Measurements from ENCODE around the gene BEGAIN. TPM values are rescaled to one million over a fixed set of nuclear protein-coding genes. Genes with fewer than 3 reads are reported as not detected.

Gene BEGAIN
- total and polyA plus RNA-seq, 9 of the 15 experiments (the other 6 are each of a cell fraction or from before 2014, with no cell fraction given): 0.07 to 0.68 (median 0.55) TPM; not detected in 3

DNA sequence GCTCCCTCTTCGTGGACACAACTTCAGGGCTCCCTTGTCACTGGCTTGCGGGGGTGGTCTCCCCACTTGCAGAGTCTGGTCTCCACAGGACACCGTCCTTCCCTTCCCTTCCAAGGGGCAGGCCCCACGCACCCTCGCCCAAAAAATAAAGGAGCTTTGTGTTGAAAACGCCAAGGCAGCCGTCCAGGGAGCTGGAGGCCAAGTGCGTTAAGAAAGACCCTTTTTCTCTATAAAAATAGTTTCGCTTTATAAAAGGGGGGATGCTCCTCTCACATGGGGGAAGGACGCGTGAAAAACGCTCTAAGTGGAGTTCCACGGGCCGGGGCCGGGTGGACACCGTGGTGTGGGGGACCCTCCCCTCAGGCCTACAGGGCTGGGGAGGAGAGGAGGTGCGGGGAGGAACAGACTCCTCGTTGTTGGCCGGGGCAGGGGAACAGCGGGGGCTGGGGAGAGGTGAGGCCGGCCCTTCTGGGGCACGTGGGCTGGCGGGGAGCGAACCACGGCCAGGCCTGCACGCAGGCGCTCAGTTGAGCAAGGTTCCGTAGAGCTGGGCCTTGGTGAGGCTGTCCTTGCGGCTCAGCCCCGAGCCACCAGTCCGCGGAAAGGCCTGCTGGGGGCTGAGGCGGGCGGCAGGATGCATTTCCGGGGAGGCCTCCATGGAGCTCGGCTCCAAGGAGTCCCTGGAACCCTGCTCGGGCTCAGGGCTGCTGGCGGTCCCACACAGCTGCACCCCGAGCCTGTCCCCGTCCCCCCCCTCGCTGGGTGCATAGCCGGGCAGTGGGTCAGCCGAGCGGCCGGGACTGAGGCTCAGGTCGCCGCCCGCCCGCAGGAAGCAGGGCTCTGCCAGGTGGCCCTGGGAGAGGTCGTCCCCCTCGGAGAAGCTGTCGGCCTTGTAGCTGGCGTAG, 49.5 kb downstream of the BEGAIN start:
- intact Hi-C loops (cut with micrococcal nuclease) (no loop called here), in situ Hi-C loops (cut with MboI) (no loop called here)
- no peak overlapping the region for H3K4me2 ChIP-seq (ENCODE audit: insufficient read depth, low read length)
- TF ChIP-seq GATA2 (CRISPR knock-in tag; IDR thresholded peaks at IDR 0.05) (no peak), ZNF77 (CRISPR knock-in tag; IDR thresholded peaks at IDR 0.05) (no peak), BCOR (IDR thresholded peaks at IDR 0.05) (no peak), SMARCA5 (IDR thresholded peaks at IDR 0.05) (no peak), ZNF589 (CRISPR knock-in tag; IDR thresholded peaks at IDR 0.05; ENCODE audit: low read depth) (no peak), PRMT5 (CRISPR knock-in tag; IDR thresholded peaks at IDR 0.05) (no peak), CCNT2 (IDR thresholded peaks at IDR 0.05; ENCODE audit: borderline replicate concordance, extremely low read depth, insufficient read length, low read depth, low read length) (no peak), BCL6 (CRISPR knock-in tag; IDR thresholded peaks at IDR 0.05) (no peak), RFX7 (CRISPR knock-in tag; IDR thresholded peaks at IDR 0.05) (no peak), ZEB2 (IDR thresholded peaks at IDR 0.05) (no peak), MECOM (CRISPR knock-in tag; IDR thresholded peaks at IDR 0.05) (no peak)
- TF ChIP-seq, protein P1, sequence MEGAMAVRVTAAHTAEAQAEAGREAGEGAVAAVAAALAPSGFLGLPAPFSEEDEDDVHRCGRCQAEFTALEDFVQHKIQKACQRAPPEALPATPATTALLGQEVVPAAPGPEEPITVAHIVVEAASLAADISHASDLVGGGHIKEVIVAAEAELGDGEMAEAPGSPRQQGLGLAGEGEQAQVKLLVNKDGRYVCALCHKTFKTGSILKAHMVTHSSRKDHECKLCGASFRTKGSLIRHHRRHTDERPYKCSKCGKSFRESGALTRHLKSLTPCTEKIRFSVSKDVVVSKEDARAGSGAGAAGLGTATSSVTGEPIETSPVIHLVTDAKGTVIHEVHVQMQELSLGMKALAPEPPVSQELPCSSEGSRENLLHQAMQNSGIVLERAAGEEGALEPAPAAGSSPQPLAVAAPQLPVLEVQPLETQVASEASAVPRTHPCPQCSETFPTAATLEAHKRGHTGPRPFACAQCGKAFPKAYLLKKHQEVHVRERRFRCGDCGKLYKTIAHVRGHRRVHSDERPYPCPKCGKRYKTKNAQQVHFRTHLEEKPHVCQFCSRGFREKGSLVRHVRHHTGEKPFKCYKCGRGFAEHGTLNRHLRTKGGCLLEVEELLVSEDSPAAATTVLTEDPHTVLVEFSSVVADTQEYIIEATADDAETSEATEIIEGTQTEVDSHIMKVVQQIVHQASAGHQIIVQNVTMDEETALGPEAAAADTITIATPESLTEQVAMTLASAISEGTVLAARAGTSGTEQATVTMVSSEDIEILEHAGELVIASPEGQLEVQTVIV (CRISPR knock-in tag; IDR thresholded peaks at IDR 0.05; ENCODE audit: borderline replicate concordance): no peak
- TF ChIP-seq, protein P2, sequence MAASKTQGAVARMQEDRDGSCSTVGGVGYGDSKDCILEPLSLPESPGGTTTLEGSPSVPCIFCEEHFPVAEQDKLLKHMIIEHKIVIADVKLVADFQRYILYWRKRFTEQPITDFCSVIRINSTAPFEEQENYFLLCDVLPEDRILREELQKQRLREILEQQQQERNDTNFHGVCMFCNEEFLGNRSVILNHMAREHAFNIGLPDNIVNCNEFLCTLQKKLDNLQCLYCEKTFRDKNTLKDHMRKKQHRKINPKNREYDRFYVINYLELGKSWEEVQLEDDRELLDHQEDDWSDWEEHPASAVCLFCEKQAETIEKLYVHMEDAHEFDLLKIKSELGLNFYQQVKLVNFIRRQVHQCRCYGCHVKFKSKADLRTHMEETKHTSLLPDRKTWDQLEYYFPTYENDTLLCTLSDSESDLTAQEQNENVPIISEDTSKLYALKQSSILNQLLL (CRISPR knock-in tag; IDR thresholded peaks at IDR 0.05; ENCODE audit: borderline replicate concordance): no peak
- TF ChIP-seq, protein P3, sequence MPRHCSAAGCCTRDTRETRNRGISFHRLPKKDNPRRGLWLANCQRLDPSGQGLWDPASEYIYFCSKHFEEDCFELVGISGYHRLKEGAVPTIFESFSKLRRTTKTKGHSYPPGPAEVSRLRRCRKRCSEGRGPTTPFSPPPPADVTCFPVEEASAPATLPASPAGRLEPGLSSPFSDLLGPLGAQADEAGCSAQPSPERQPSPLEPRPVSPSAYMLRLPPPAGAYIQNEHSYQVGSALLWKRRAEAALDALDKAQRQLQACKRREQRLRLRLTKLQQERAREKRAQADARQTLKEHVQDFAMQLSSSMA (CRISPR knock-in tag; IDR thresholded peaks at IDR 0.05): no peak
- TF ChIP-seq, protein P4, sequence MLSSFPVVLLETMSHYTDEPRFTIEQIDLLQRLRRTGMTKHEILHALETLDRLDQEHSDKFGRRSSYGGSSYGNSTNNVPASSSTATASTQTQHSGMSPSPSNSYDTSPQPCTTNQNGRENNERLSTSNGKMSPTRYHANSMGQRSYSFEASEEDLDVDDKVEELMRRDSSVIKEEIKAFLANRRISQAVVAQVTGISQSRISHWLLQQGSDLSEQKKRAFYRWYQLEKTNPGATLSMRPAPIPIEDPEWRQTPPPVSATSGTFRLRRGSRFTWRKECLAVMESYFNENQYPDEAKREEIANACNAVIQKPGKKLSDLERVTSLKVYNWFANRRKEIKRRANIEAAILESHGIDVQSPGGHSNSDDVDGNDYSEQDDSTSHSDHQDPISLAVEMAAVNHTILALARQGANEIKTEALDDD (IDR thresholded peaks at IDR 0.05): no peak
- DNase-seq (ENCODE audit: extremely low read depth in 1 of 4, low spot score in 3 of 4) (no peak), FAIRE-seq (no peak), ATAC-seq (no peak)
- H3K9ac ChIP-seq (ENCODE audit: insufficient read depth in 1 of 2, low read depth in 2 of 2, low read length in 2 of 2): no peak overlapping the region
- no peaks in the 10 kb centered on the region for H3K79me2 ChIP-seq (ENCODE audit: control insufficient read depth, insufficient read depth, low read length)
- H3K4me3 ChIP-seq: no peak overlapping the region
- ChIA-PET CTCF (ENCODE audit: low intra/inter-chr PET ratio) (no interaction called here), POLR2A (no interaction called here)
- whole genome bisulfite sequencing (ENCODE audit: insufficient coverage, low coverage, missing lambda C conversion rate): 54% methylated on average over 13 of the region's 53 CpGs
- no peaks in the 10 kb centered on the region for H3K27me3 ChIP-seq (ENCODE audit: control insufficient read depth in 2 of 2, insufficient read depth in 2 of 2, low read length in 2 of 2)
- H3K36me3 ChIP-seq (ENCODE audit: control insufficient read depth, insufficient read depth, low read length): no peaks in the 10 kb centered on the region
- H3K9me3 ChIP-seq (replicated peaks; ENCODE audit: control insufficient read depth, insufficient read depth, low read depth, low read length): no peaks in the 10 kb centered on the region
- no peak overlapping the region for H3K27ac ChIP-seq (ENCODE audit: extremely low read depth, low read depth, low read length)
- peaks cover 0 to 37% of the 10 kb centered on the region in 2 experiments; a peak in 2 of 5 replicates for H3K4me1 ChIP-seq (replicated peaks in 1 of 2; ENCODE audit: control insufficient read depth in 2 of 2, insufficient read depth in 2 of 2, low read length in 2 of 2)
- no TSS peak for BruUV-seq (replicated peaks)
- H2AFZ ChIP-seq (ENCODE audit: low read depth, low read length): no peak overlapping the region
- no peaks in the 10 kb centered on the region for H3K9me1 ChIP-seq (ENCODE audit: control insufficient read depth, insufficient read depth, low read length)
- no peaks in the 10 kb centered on the region for H4K20me1 ChIP-seq (replicated peaks; ENCODE audit: control insufficient read depth, insufficient read depth, low read length)

Measured in K562 (cell line).